H1 (cell line): ENCODE measurements around the gene ANO2. TPM values are rescaled to one million over a fixed set of nuclear protein-coding genes. Genes with fewer than 3 reads are reported as not detected.

ENCODE experiments used
- CHD7 ChIP-seq: fragments of 300-600 bp; sonication (generic); IDR thresholded peaks from 2 replicates; pipeline ENCODE4 v1.7.1; 2012; ENCODE audit warnings: low read length, moderate library complexity, mild to moderate bottlenecking, inconsistent platforms; ENCODE audit not compliant: insufficient replicate concordance
- HDAC6 ChIP-seq: IDR thresholded peaks from one replicate; pipeline ENCODE4 v1.7.1; 2012; ENCODE audit warnings: low read depth, mild to moderate bottlenecking, inconsistent platforms, low read length, moderate library complexity
- KDM5A ChIP-seq: fragments of 200-600 bp; IDR thresholded peaks from 2 replicates; pipeline ENCODE4 v1.7.1; 2012; ENCODE audit warnings: mild to moderate bottlenecking, low read length, inconsistent platforms, mixed read lengths
- SP4 ChIP-seq: IDR thresholded peaks from 2 replicates; pipeline ENCODE4 v1.6.1; 2012; ENCODE audit warnings: low read length, inconsistent platforms
- SUZ12 ChIP-seq: fragments of 200-600 bp; sonication (generic); IDR thresholded peaks from 2 replicates; pipeline ENCODE4 v1.6.1; 2012; ENCODE audit warnings: mild to moderate bottlenecking, inconsistent platforms, low read length, moderate library complexity, mixed read lengths
- TEAD4 ChIP-seq: IDR thresholded peaks from 2 replicates; pipeline ENCODE4 v1.6.1; 2012; ENCODE audit warnings: low read depth, low read length, inconsistent platforms, mixed read lengths
- polyA plus RNA-seq, 7 experiments: library from polyadenylated mRNA; depleted of rRNA in 3 of 7; stranded (reverse) in 5 of 7; unstranded in 2 of 7; fragments of >200 nt in 5 of 7; fragments of 200-250 nt in 2 of 7; gene quantifications; 1 replicate in 5 of 7; 2 replicates in 1 of 7; 4 replicates in 1 of 7; pipeline versions ENCODE4 v1.2.1 to v1.2.3, GENCODE V29; 2011 to 2013; ENCODE audit warnings: missing spikeins in 2 of 7, mixed read lengths in 2 of 7
- total RNA-seq: library from RNA; stranded (reverse); fragmentation: NEBNext Ultra II Directional; extraction: Animal tissue kit (Norgen Biotek cat#: 25700); gene quantifications from 2 replicates; pipeline ENCODE4 v1.2.1, GENCODE V29; 2021

The ANO2 gene
- total and polyA plus RNA-seq, 2 of the 8 experiments (the other 6 are each of a cell fraction or from before 2014, with no cell fraction given): 1.9 to 5.5 TPM

- TF ChIP-seq CHD7 (no peak), SP4 (no peak), SUZ12 (no peak), KDM5A (no peak), TEAD4 (no peak), HDAC6 (no peak)
These were observed 147.4 kb downstream of the ANO2 start (continued) for GRCh38 chr12:5797661-5798060.
